Frontal cortex (tissue), 4 donors: ENCODE measurements around the gene TULP4. TPM values are rescaled to one million over a fixed set of nuclear protein-coding genes. Genes with fewer than 3 reads are reported as not detected.
"Not testable (repeated sequence)": the region's sequence is repeated elsewhere in the genome, so short reads cannot be mapped to it uniquely, and the experiment has no call there.

Experiments
- DNase-seq, 2 donors: peaks; one replicate each; pipeline ENCODE4 v3.0.0; 2012; ENCODE audit warnings: low spot score in 2 of 2
- FAIRE-seq: peaks from 2 replicates; lab custom pipeline; 2012; peaks lifted over from hg19 to GRCh38; lab: Jason Lieb, UNC
- total RNA-seq: library from RNA; depleted of rRNA; stranded (reverse); fragments of >200 nt; gene quantifications from one replicate; pipeline ENCODE4 v1.2.3, GENCODE V29; 2014
- donor health status: control.
- donor health status: control.
- donor health status: control.

Gene TULP4
- total RNA-seq, 1 donor from 2014 or later = 1,613 TPM

- FAIRE-seq = no peak
- DNase-seq = no peak
Measured at GRCh38 chr6:158445426-158446085, 133.3 kb downstream of the TULP4 start.

- FAIRE-seq (no peak), DNase-seq (no peak)
Measured at GRCh38 chr6:158448856-158449255, 136.6 kb downstream of the TULP4 start.

- DNase-seq = no peak
- FAIRE-seq = no peak
Measured at GRCh38 chr6:158452191-158452590, 139.9 kb downstream of the TULP4 start.

GRCh38 chr6:158457131-158457530 lies 144.9 kb downstream of the TULP4 start:
- FAIRE-seq = no peak
- DNase-seq = no peak

- FAIRE-seq (no peak), DNase-seq (no peak)
Measured at GRCh38 chr6:158457616-158458278, 145.5 kb downstream of the TULP4 start.

- DNase-seq (no peak), FAIRE-seq (no peak)
Measured at GRCh38 chr6:158459726-158460125, 147.5 kb downstream of the TULP4 start.

- DNase-seq = no peak
Measured at GRCh38 chr6:158460602-158461169, 148.4 kb downstream of the TULP4 start.

GRCh38 chr6:158461954-158462353 lies 149.7 kb downstream of the TULP4 start:
- FAIRE-seq (no peak), DNase-seq (no peak)

More at GRCh38 chr6:158460602-158461169, 148.4 kb downstream of the TULP4 start:
- FAIRE-seq = no peak

GRCh38 chr6:158464483-158464882 lies 152.2 kb downstream of the TULP4 start:
- no peak for FAIRE-seq
- no peak for DNase-seq

GRCh38 chr6:158465257-158465656 lies 153.0 kb downstream of the TULP4 start:
- FAIRE-seq (no peak), DNase-seq (no peak)

GRCh38 chr6:158465747-158466146 lies 153.5 kb downstream of the TULP4 start:
- DNase-seq (no peak), FAIRE-seq (no peak)

- FAIRE-seq = no peak
Measured at GRCh38 chr6:158467923-158468322, 155.7 kb downstream of the TULP4 start.

GRCh38 chr6:158468666-158469065 lies 156.4 kb downstream of the TULP4 start:
- DNase-seq = no peak
- no peak for FAIRE-seq

More at GRCh38 chr6:158467923-158468322, 155.7 kb downstream of the TULP4 start:
- DNase-seq = no peak

- not testable (repeated sequence) for FAIRE-seq, DNase-seq
Measured at GRCh38 chr6:158470023-158470422, 157.8 kb downstream of the TULP4 start.

- no peak for DNase-seq
- FAIRE-seq = no peak
Measured at GRCh38 chr6:158471339-158471738, 159.1 kb downstream of the TULP4 start.

- no peak for DNase-seq
- FAIRE-seq = no peak
Measured at GRCh38 chr6:158472447-158472846, 160.2 kb downstream of the TULP4 start.

- DNase-seq (no peak), FAIRE-seq (no peak)
Measured at GRCh38 chr6:158474961-158475343, 162.7 kb downstream of the TULP4 start.

GRCh38 chr6:158475344-158476302 lies 163.4 kb downstream of the TULP4 start:
- DNase-seq = no peak
- no peak for FAIRE-seq

- DNase-seq = no peak
- no peak for FAIRE-seq
Measured at GRCh38 chr6:158476389-158476788, 164.1 kb downstream of the TULP4 start.

GRCh38 chr6:158477722-158478121 lies 165.5 kb downstream of the TULP4 start:
- FAIRE-seq = not testable (repeated sequence)

More at GRCh38 chr6:158477722-158478121, 165.5 kb downstream of the TULP4 start:
- DNase-seq = not testable (repeated sequence)
